ENCODE results near the gene PLAGL2.
"Not testable (repeated sequence)": the region's sequence is repeated elsewhere in the genome, so short reads cannot be mapped to it uniquely, and the experiment has no call there.

The PLAGL2 gene

DNA sequence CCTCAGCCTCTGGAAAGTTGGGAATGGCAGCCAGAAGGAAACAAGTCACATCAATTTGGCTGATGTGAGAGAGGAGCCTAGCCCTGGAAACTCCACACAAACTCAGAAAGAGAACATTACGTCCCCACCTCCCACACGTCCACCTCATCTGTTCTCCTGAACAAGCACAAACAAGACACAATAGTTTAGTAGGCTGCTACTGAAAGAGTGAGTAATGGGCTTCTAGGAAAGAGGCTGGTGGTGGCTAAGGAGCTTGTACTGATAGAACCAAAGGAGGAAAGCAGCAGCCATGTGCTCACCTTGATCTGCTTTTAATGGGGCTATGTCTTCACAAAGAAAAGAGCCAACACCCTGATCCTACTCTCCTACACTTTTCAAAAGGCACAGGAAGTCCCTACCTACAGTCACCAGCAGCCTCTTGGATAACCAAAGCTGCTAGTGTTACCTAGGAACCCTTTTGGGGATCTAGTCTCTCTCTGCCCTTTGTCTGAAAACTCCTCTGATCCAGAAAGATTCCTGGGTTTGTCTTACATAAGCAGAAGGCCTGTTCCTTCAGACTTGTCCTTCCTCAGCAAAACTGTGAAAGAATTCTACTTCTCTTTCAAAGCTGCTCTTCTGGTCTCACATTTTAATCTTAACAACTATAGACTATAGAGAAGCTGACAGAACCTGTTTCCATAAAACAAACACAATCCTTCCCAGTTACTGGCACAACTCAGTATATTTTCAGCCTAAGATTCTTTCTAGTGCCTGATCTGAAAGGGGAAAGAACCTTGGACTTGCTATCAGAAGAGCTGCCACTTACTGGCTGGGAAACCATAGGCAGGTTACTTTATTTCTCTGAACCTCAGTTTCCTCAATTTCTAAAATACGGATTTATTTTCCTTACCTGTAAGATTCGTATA is 3.1 kb downstream of the PLAGL2 start:
- DNase-seq: no peak

DNA sequence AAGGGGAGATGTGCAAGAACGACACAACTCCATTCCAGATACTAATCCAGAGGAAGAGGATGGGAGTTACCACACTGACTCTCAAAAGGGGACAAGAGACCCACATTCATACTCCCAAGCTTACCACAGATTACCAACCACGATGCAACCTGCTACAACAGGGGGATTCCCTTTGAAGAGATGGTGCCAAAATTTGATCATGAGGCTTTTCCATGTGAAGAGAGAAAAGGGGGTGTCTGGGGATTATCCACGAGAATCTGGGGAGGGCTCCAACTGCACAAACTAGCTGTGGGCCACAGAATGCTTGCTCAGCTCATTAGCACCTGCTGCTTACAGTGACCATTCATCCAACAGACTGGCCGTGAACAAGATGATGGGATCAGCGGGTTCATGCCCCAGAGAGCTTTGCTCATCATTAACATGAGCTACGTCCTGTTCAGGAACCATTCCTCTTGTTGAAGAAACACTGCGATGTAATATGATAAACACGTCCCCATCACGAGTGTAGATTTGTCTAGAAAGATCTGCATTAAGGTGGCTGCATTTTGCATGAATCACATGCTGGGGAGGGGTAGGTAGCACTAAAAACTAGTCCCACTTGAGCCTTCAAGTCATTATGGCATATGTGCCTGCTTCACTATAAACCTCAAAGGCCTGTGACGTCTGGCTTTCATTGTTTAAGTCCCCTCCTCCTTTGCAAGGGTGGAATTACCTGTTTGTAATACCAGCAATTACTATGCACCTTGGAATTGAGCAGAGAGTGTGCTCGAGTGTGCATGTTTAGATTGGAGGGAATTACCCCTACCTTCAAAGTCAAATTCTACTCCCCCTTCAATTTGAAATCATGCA is 4.0 kb downstream of the PLAGL2 start:
- DNase-seq: no peak

DNA sequence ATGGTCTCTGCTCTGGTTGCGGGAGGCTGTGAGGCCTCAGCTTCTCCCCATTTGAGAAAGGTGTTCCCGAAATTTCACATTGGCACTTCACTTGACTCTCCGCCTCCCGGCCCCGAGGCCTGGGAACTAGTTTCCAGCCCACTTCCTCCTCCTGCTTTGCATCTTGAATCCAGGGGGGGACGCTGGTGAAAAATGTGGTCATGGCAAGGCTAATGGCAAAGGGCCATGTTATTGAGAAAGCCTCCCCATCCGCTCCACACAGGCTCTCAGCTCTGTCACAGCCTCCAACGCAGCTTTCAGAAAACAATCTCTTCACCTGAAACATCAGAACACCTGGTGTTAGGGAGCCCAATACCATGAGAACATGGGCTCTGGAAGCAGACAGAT is 5.6 kb downstream of the PLAGL2 start:
- DNase-seq: no peak

DNA sequence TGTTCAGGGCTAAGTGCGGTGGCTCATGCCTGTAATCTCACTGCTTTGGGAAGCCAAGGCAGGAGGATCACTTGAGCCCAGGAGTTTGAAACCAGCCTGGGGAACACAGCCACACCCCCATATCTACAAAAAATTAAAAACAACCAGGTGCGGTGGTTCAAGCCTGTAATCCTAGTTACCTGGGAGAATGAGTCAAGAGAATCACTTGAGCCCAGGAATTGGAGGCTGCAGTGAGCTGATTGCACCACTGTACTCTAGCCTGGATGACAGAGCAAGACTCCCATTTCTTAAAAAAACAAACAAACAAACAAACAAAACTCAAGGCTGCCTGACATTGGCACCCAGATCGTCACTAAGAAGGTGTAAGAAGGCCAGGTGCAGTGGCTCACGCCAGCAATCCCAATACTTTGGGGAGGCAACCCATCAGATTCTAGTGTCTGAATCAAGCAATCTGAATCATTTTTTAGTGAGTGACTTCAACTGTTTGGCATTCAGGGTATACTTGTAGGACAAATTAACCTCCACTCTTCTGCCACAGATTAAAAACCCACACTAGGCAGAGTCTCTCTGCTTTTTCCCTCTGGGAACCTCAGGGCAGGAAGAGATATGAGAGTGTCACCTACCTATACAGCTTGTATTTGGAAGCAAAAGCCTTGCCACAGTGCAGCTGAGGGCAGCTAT is 6.1 kb downstream of the PLAGL2 start:
- no peak for DNase-seq

DNA sequence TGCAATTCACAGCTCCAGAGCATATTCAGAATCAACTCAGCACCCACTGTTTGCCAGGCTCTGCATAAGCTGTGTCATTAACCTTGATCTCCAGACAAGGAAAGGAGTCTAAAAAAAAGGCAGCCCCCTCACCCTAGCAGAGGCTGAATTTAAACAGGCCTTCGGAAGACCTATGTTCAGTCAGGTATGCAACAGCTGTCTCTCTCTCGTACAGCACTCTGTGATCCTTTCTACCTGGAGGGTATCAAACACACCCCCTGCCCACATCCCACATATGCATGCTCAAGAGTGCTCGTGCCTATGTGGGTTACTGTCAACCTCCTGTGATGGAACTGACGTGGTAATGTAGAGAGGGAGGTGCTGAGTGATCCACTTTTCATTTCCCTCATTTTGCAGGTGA is 8.5 kb downstream of the PLAGL2 start:
- no peak for DNase-seq

DNA sequence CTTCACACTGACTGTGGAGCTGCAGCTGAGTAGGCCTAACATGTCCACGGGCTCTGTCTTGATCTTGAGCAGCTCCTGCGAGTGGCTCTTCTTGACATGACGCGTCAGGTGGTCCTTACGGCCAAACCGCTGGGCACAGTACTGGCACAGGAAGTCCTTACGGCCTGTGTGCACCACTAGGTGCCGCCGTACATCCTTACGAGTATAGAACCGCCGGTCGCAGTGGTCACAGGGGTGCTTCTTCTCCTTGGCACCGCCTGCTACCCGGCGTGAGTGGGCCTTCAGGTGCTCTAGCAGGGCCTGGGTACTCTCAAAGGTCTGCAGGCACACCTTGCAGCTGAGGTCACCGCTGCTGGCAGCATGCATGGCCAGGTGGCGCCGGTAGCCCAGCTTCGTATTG is 10.4 kb downstream of the PLAGL2 start:
- not testable (repeated sequence) for DNase-seq

DNA sequence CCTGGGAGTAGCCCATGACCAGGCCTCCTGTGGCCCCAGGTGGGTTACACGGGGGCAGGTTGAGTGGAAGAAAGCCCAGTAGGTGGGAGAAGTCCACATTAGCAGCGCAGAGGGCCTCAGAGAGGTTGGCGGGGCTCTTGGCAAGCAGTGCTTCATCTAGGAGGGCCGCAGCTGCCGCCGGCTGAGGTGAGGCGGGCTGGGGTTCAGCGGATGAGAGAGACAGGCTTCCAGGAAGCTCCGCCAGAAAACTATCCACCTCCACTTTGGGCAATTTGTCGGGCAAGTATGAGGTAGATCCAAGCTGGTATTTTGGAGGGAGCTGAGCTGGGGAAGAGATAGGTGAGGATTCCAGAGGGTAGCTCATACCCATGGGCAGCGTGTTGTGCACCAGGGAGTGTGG is 10.9 kb downstream of the PLAGL2 start:
- DNase-seq: not testable (repeated sequence)

DNA sequence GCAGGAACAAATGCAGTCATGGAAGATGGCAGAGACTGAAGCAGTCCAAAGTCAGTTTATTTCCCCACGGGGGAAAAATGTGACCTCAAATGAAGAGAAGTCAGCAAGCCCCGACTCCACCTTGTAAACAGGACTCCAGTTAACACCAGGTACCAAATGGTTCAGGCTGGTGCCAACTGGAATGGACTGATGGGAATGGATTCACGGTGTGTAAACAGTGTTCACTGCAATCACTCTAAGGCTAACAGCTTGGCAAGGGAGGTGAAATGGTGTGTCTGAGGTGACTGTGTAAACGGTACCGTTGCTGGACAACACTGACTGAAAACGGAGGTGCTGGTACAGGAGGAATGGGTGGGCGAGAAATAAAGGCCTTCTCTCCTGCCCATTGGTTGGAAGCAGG is 12.0 kb downstream of the PLAGL2 start:
- DNase-seq: no peak

DNA sequence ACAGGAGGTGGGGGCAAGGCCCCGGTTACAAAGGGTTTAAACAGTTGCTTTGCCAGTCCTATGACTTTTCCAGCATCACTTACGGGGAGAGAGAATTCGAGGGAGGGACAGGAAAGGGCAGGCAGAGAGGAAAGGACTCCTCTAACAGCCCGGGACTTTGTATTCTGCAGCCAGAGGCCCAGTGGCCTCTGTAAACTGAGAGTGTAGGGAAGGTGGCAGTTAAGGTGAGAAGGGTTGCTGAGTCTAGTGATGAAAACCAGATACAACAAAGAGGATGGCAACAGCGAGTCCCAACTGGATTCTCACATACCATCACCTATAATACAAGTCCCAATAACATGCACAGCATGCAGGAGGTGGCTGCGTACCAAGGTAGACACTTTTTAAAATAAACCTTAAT is 13.5 kb downstream of the PLAGL2 start:
- no peak for DNase-seq

DNA sequence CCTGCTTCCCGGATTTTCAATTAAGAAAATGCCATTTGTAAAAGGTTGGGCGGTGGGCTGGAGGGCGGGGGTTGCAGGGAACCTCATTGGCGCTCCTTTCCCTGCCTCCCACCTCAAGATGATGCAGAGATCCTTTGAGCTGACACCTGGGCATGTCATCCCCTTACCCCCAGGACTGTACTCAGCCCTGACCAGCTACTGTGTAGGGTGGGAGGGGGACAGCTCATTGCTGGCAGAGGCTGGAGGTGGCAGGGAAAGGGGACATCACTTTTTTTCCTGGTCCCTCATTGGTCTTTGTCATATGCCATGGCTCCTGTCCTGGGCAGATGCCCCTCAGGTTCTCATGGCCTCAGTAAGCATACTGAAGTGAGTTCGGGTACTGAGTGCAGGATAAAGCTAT is 14.2 kb downstream of the PLAGL2 start:
- DNase-seq: not testable (repeated sequence)

DNA sequence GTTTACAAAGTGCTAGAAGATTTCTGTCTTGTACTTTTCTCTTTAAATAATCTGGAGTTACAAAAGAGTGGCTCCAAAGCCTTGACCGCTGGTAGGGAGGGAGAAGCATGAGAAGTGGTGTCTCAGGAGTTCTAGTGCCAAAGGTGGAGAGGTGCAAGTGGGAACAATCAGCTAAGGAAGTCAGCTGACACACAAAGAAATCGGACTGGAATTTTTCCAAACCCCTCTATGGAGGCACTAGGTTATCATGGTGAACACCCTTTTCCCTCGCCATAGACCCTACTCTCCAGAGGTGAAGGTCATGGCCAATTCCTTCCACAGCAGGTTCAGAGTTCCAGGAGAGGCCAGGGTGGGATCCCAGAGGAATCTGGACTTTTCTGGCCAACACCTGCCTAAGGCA is 14.8 kb downstream of the PLAGL2 start:
- DNase-seq: no peak

DNA sequence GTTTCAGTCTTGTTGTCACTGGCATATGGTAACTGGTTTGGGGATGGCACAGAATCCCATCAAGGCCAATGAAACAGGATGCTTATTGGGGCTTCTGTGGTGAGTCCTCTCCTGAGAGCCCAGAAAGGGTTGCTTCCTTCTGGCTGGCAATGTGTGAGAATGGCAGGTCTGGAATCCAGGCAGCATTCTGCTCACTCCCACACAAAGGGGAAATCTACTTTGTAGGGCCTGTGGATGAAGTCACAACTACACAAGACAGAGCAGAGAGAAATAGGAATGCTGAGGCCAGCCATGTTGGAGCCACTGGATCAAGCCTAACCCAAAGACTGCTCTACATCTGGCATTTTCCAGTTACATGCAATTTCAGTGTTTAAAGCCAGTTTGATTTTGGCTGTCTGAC is 15.7 kb downstream of the PLAGL2 start:
- DNase-seq: no peak

DNA sequence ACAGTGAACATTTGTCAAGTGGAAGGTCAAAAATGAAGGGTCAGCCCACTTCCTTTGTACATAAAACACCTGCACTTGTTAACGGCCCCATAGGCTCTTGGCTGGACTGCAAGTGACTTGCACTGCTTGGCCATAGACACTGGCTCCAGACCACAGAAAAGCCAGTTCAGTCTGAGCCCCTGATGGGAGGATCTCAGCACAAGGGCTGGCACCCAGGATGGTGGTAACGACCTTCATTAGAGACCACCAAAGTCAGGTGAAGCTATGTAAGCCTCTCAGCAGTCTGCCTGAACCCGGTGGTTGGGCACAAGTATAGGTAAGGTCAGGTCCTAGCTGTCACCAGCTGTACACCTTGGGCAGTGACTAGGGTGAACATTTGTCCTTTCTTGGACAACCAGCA is 16.1 kb downstream of the PLAGL2 start:
- no peak for DNase-seq

DNA sequence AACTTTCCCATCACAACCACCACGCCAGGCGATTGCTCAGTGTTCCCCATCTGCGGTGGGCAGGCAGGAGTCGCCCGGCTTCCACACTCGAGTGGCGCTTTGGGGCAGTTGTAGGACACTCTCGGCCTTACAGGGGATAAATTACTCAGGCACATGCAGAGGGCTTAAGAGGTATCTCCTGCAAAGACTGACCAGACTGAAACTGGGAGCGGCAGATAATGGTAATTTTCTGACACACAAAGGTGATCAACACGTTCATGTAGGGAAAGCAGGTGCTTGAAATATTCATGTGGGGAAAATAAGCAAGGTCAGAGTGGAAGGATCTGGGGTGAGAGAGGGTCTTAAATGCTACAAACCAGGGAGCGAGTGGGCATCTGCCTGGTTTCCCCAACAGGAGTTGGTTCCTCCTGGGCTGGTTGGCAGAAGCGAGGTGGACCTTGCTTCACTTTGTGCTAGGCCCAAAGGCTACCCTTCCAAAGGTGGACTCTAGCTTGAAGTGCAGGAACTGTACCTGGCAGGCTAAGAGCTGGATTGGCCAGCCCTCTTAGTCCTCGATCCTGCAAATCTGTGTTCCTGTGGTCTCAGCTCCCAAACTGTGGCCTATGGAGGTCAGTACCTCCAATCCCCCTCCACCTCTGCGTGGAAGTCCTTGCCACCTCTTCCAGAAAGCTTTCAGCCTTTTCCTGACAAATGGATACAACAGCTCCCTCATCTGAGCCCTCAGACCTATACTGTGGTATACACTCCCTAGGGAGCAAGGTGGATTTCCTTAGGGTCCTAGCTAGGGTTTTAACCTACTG is 16.7 kb downstream of the PLAGL2 start:
- DNase-seq: peak in 1 of 14 donors; percentile 15

DNA sequence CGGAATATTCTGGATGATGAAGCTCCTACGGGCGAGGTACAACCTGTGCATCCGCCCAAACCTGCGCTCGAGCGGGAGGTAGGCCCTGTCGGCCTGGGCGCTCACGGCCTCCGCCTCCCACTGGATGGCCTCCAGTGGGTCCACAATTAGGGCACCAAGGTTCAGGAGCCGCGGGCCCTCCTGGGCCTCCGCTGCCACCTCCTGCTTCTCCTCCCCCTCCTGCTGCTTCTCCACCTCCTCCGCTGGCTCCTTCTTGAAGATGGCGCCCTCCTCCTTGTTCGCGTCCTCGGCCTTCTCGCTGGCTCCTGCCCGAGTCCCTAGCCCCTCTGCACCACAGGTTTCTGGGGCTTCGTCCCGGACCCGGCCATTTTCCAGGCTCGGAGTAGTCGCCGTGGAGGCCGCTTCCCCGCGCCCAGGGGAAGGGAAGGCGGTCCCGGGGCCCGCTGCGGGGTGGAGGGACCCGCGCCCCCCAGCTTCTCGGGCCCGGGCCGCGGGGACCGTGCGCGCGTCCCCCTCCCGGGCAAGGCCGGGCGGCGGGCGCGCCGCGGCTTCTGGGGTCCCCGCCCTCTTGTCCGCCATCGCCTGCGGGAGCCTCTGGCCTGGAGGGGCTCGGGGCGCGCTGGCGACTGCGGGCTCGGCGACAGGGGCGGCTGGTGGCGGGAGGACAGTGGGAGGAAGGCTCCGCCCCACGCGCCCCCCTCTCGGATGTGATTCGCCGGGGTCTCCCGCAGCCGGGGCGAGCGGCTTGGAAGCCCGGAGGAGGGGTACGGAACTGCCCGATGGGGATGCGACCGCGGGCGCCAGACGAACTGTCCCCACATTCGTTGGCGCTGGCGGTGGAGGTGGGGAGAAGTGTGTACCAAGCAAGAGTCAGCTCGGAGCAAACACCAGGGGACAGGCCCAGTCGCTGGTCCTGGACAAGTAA is 17.6 kb downstream of the PLAGL2 start:
- DNase-seq: peak in 10 of 14 donors; percentile 14 to 58 (median 28)

DNA sequence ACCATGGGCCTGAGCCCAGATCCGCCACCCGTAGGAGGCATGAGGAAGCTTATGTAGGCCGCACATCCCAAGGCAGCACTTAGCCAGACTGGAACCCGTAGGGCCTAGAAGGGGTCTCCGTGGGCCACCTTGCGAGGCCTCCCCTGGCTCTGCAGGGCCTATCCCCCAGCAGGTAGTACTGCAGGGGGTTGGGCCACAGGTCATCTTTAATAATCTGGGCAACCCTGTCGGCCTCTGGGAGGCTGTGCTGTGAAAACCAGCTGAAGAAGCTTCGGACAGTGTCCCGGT is 18.5 kb downstream of the PLAGL2 start:
- DNase-seq: no peak

DNA sequence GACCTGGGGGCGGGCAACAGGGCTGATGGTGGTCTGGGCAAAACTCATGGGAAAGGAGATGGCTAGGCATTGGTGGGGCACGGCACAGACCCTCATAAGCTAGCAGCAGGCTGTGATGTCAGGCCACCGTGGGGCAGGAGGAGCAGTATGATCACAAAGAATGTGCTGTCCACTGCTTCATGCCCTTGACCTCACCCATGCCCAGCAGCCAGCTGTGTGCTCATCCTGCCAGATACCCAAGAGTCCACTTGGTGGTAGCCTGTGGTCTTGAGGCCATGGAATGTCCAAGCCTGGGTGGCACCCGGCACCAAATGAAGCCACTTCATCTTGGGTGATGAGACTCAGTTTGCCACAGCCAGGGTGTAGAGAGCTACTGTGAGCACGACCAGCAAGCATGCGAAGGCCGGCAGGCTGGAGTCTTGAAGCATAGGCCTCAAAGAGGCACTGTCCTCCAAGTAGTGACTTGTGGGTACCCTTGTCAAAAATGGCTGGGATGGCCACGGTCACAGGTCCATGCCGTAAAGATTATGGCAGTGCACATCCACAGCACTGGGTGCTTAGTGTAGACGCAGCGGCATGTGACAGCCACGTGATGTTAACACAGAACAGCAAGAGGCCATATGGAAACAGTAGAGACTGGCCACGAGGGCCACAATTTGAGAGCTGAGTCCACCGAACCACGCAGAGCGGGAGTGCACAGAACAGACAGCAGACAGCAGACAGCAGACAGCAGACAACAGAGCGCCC is 19.0 kb downstream of the PLAGL2 start:
- DNase-seq: no peak

DNA sequence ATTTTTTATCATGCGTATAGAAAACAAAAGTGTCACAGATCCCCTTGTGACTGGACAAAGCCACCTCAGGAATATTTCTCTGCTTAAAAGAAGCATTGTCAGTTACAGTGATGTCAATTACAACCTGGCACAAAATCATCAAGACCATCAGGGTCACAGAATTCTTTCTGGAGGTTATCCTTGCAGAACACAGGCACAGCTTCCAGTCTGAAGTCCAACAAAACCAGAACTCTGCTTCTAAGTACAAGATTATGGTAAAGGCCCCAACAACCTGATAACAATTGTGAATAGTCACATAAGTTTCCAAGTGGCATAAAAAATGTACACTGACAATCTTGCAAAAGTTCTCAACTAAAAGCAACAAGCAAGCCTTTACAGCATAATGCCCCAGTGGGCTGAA is 21.0 kb downstream of the PLAGL2 start:
- DNase-seq: no peak

DNA sequence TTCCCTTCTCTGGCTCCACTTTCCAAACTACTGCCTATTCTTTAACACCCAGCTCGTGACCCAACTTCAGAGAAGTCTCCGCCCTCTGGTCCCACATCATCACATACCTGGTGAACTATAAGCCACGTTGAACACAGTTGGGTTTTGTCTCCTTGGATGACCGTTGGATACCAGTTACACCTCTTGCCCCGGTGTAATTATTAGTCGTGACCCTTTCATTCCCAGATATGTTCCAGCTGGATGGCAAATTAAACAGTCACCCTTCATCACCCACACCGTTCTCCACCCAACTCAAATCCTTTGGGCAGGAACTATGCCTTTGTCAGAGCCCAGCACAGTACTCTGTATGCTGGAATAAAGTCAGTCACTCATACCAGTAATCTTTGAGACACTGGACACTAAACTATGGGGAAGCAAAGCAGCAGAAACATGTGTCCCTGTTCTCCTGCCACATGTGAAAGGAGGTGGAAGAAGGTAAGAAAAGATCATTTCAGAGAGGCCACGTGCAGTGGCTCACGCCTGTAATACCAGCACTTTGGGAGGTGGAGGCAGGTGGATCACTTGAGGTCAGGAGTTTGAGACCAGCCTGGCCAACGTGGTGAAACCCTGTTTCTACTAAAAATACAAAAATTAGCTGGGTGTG is 22.5 kb downstream of the PLAGL2 start:
- no peak for DNase-seq
